HFFc6 (cell line): ENCODE measurements around the gene ABHD11. TPM values are rescaled to one million over a fixed set of nuclear protein-coding genes. Genes with fewer than 3 reads are reported as not detected.
A peak's percentile ranks its signal among the peaks of the same experiment; 100 is the strongest.

ENCODE experiments used
- DNase-seq: peaks from one replicate; pipeline ENCODE4 v3.0.0-alpha.2; 2018
- H3K27ac Mint-ChIP-seq: 2 replicates; pipeline ENCODE4 v1.8.0; 2020; ENCODE audit warnings: mild to moderate bottlenecking, mixed read lengths
- H3K27me3 Mint-ChIP-seq: 2 replicates; pipeline ENCODE4 v1.8.0; 2021; ENCODE audit warnings: mild to moderate bottlenecking, moderate library complexity, mixed read lengths; ENCODE audit not compliant: insufficient read depth
- H3K36me3 Mint-ChIP-seq: 2 replicates; pipeline ENCODE4 v1.8.0; 2021; ENCODE audit warnings: low read depth, mixed read lengths
- H3K4me1 Mint-ChIP-seq: 2 replicates; pipeline ENCODE4 v1.8.0; 2020; ENCODE audit warnings: low read depth, mixed read lengths
- H3K4me3 Mint-ChIP-seq: 2 replicates; pipeline ENCODE4 v1.8.0; 2020; ENCODE audit warnings: mild to moderate bottlenecking, moderate library complexity, mixed read lengths
- H3K9me3 Mint-ChIP-seq: 2 replicates; pipeline ENCODE4 v1.8.0; 2020; ENCODE audit warnings: mild to moderate bottlenecking, mixed read lengths
- total RNA-seq, 6 experiments: library from RNA; stranded (reverse); fragmentation: NEBNext Ultra II Directional; extraction: Animal tissue kit (Norgen Biotek cat#: 25700); gene quantifications; 2 replicates in 1 of 6; 3 replicates in 5 of 6; pipeline ENCODE4 v1.2.3, GENCODE V29; 2021
- TF ChIP-seq, protein P1 (sequence below): fragments of 200-600 bp; sonication (generic); IDR thresholded peaks from 2 replicates; pipeline ENCODE4 v1.5.0; 2021; ENCODE audit warnings: antibody characterized with exemption, mild to moderate bottlenecking

ABHD11 gene
- total RNA-seq, 6 experiments from 2014 or later: 10.3 to 18.6 (median 16.8) TPM

DNA sequence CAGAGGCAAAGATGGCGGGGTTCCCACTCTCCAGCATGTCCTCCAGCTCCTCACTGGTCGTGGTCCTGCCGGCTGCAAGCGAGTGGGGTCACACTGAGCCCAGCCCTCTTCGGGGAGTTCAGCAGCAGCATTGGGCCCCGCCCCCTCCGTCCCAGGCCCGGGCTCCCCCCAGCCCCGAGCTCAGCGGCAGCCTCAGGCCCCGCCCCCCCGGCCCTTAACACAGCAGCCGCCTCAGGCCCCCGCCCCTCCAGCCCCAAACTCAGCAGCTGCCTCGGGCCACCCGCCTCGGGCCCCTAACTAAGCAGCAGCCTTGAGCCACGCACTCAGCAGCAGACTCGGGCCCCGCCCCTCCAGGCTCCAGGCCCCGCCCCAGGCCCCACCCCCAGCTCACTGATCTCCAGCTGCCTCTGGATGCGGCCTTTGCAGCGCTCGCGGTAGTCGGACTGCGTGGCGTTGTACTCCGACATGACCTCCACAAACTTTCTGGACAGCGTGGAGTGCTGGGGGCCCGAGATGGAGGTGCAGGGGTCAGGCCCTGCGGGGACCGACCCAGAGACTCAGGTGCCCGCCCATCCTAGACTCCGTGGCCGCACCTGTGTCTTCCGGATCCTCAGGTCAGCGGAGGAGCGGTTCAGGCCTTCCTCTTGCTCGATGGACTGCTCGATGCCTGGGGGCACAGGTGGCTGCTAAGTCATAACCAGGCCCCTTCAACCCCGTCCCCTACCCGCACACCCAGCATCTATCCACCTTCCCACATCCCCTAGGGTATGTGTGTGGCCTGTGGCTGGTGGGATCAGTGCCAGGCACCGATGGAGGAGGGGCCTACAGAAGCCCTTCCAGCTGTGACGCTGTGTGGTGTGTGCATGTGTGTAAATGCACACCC is 34.6 kb downstream of the ABHD11 start:
- Mint-ChIP-seq H3K9me3 (no peaks in the 10 kb centered on the region), H3K36me3 (peaks cover 17% of the 10 kb centered on the region), H3K27me3 (peaks cover 2% of the 10 kb centered on the region), H3K4me3 (no peak overlapping the region), H3K4me1 (peaks cover 22% of the 10 kb centered on the region), H3K27ac (no peak overlapping the region)
- no peak for DNase-seq
- TF ChIP-seq, protein P1, sequence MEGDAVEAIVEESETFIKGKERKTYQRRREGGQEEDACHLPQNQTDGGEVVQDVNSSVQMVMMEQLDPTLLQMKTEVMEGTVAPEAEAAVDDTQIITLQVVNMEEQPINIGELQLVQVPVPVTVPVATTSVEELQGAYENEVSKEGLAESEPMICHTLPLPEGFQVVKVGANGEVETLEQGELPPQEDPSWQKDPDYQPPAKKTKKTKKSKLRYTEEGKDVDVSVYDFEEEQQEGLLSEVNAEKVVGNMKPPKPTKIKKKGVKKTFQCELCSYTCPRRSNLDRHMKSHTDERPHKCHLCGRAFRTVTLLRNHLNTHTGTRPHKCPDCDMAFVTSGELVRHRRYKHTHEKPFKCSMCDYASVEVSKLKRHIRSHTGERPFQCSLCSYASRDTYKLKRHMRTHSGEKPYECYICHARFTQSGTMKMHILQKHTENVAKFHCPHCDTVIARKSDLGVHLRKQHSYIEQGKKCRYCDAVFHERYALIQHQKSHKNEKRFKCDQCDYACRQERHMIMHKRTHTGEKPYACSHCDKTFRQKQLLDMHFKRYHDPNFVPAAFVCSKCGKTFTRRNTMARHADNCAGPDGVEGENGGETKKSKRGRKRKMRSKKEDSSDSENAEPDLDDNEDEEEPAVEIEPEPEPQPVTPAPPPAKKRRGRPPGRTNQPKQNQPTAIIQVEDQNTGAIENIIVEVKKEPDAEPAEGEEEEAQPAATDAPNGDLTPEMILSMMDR: no peak

DNA sequence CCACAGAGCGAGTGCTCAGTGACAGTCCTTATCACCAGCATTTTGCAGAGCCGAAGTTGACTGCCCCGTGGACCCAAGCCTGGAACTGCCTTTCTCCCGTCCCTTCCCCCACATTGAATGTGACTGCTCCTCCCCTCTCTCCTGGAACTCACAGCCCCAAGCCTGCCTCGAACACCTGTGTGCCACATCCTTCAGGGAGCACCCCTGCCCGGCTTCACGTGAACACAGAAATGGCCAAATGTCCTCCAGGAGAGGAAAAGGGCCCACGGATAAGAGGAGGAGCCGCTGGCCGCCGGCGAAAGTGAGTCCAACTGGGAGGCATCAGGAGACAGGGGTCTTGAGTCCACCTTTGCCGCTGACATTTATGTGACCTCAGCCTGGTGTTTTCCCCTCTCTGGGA is 35.4 kb downstream of the ABHD11 start:
- Mint-ChIP-seq H3K9me3 (no peaks in the 10 kb centered on the region), H3K27me3 (peaks cover 2% of the 10 kb centered on the region), H3K27ac (no peak overlapping the region), H3K4me1 (peaks cover 22% of the 10 kb centered on the region), H3K4me3 (no peak overlapping the region), H3K36me3 (peaks cover 17% of the 10 kb centered on the region)
- DNase-seq: no peak
- TF ChIP-seq, protein P1: no peak

DNA sequence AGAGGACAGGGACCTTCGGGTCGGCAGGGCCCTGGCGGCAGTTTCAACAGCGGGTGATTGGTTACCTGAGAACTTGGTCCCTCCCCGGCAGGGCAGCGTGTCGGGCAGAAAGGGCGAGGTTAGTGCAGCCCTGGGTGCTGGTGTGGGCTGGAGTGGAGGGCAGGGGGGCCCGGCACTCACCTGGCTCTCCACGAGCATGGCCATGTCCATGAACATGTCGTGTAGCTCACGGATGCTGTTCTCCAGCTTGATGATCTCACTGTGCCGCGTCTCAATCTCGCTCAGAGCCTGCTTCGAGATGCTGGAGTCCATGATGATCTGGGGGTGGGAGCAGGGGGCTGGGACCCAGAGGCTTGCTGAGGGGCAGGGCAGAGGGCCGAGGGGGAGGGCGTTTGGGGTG is 35.9 kb downstream of the ABHD11 start:
- Mint-ChIP-seq H3K9me3 (no peaks in the 10 kb centered on the region), H3K4me3 (no peak overlapping the region), H3K27me3 (peaks cover 2% of the 10 kb centered on the region), H3K27ac (no peak overlapping the region), H3K36me3 (peaks cover 17% of the 10 kb centered on the region), H3K4me1 (peaks cover 22% of the 10 kb centered on the region)
- TF ChIP-seq, protein P1: no peak
- no peak for DNase-seq

DNA sequence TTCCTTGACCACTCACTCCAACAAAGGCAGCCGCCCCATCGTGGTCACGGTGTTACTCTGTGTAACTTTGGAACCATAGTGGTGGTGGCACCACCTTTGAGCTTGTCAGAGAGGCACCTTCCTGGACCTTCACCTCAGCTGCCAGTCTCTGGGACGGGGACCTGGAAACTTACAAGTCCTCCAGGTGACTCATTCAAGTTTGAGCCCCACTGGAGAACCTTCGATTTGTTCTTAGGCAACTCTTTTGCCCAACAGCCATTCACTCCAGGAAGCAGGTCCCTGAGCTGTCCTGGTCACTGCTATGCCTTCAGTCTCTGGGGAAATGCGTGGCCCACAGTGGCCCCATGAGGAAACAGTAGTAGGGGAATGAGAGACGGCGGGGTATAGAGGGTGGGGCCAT is 36.4 kb downstream of the ABHD11 start:
- TF ChIP-seq, protein P1: no peak
- Mint-ChIP-seq H3K4me1 (peaks cover 22% of the 10 kb centered on the region), H3K27ac (no peak overlapping the region; the same call in 1 of the 2 replicates), H3K27me3 (peaks cover 2% of the 10 kb centered on the region), H3K4me3 (no peak overlapping the region), H3K9me3 (no peaks in the 10 kb centered on the region), H3K36me3 (peaks cover 17% of the 10 kb centered on the region)
- DNase-seq: no peak

DNA sequence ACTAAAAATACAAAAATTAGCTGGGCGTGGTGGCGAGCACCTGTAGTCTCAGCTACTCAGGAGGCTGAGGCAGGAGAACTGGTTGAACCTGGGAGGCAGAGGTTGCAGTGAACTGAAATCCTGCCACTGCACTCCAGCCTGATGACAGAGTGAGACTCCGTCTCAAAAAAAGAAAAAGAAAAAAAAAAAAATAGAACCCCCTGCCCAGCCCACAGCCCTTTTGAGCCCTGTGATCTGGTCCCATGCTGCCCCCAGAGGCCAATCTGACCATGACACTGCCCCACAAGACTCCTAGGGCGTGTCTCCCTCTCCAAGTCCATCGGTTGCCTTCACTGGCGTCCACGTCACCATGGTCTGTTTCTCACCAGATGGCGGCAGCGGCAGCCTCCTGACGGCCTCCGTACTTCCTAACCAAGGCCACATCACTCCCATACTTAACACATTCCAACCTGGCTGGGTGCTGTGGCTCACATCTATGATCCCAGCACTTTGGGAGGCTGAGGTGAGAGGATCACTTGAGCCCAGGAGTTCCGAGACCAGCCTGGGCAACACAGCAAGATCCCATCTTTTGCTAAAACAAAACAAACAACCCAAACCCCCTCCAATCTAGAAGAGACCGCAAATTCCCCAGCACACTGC is 37.1 kb downstream of the ABHD11 start:
- H3K27ac Mint-ChIP-seq: peak overlapping the region; percentile 31; the same call in 1 of the 2 replicates
- H3K9me3 Mint-ChIP-seq: no peaks in the 10 kb centered on the region
- H3K36me3 Mint-ChIP-seq: peaks cover 21% of the 10 kb centered on the region

More for the DNA sequence above, 37.1 kb downstream of the ABHD11 start:
- peaks cover 15% of the 10 kb centered on the region for H3K4me1 Mint-ChIP-seq
- peaks cover 3% of the 10 kb centered on the region for H3K27me3 Mint-ChIP-seq
- peak; percentile 12 for DNase-seq
- TF ChIP-seq, protein P1: peak; percentile 80
- no peak overlapping the region for H3K4me3 Mint-ChIP-seq
